Transverse colon (tissue), 4 donors: ENCODE results near the gene ACD. TPM values are rescaled to one million over a fixed set of nuclear protein-coding genes. Genes with fewer than 3 reads are reported as not detected.

Experiments
- DNase-seq: peaks from one replicate; pipeline ENCODE4 v3.0.0-alpha.2; 2019
- H3K27ac ChIP-seq, 4 donors: fragments of 200-600 bp; sonication (generic); 2 replicates each; pipeline ENCODE4 v1.5.1; 2016 to 2018; ENCODE audit warnings: inconsistent platforms in 4 of 4
- H3K27me3 ChIP-seq: fragments of 200-600 bp; sonication (generic); 2 replicates; pipeline ENCODE4 v1.5.1; 2017; ENCODE audit warnings: inconsistent platforms
- H3K36me3 ChIP-seq, 4 donors: fragments of 200-600 bp; sonication (generic); 2 replicates each; pipeline ENCODE4 v1.5.1; 2017 to 2019; ENCODE audit warnings: inconsistent platforms in 4 of 4
- H3K4me1 ChIP-seq, 4 donors: fragments of 200-600 bp; sonication (generic); 2 replicates each; pipeline ENCODE4 v1.5.1; 2017 to 2020; ENCODE audit warnings: inconsistent platforms in 4 of 4
- H3K4me3 ChIP-seq, 4 donors: fragments of 200-600 bp; sonication (generic); 1 replicate in 1 of 4; 2 replicates in 3 of 4; pipeline versions ENCODE4 v1.5.1 to v1.6.1; 2017 to 2019; ENCODE audit warnings: inconsistent platforms in 4 of 4
- H3K9me3 ChIP-seq, 2 donors: fragments of 200-600 bp; sonication (generic); 2 replicates each; pipeline ENCODE4 v1.5.1; 2017 to 2019; ENCODE audit warnings: inconsistent platforms in 2 of 2
- EP300 ChIP-seq: sonication (generic); formaldehyde crosslinking; IDR thresholded peaks from one replicate; pipeline ENCODE4 v1.6.1; 2017; ENCODE audit warnings: antibody characterized with exemption, low read depth
- POLR2A ChIP-seq: fragments of 450-650 bp; IDR thresholded peaks from one replicate; pipeline ENCODE4 v1.6.1; 2016; ENCODE audit warnings: antibody characterized with exemption, mild to moderate bottlenecking, moderate library complexity
- POLR2AphosphoS5 ChIP-seq, 3 donors: sonication (generic); formaldehyde crosslinking; IDR thresholded peaks; one replicate each; pipeline ENCODE4 v1.6.1; 2016; ENCODE audit warnings: antibody characterized with exemption in 3 of 3
- WGBS, 2 donors: methylation state at CpG; one replicate each; pipeline ENCODE4 v1.1.5; 2018; ENCODE audit warnings: low coverage in 1 of 2; 5-methylcytosine and 5-hydroxymethylcytosine counted together
- in situ Hi-C, 4 donors: fragments of 200-750 bp; cut with MboI; loops; one replicate each; pipeline versions ENCODE4 v1.15.0 to v1.15.1; 2017; ENCODE audit warnings: low sequenced_read_pairs in 3 of 4, low pct_ligation_motif_present in 1 of 4, low pct_unique_long_range_greater_than_20kb in 1 of 4
- intact Hi-C: fragments of 100-400 bp; cut with DNase I; formaldehyde crosslinking; loops from one replicate; pipeline ENCODE4 v1.15.1; 2023; ENCODE audit warnings: low total_unique reads
- total RNA-seq, 4 donors: library from RNA; depleted of rRNA; stranded (reverse); fragments of >200 nt; gene quantifications; one replicate each; pipeline ENCODE4 v1.1.0, GENCODE V29; 2016
- TF ChIP-seq, protein P1 (sequence below), 5 experiments: fragments of 200-600 bp in 3 of 5; fragments of 450-650 bp in 2 of 5; sonication (generic) in 3 of 5; IDR thresholded peaks; 1 replicate in 2 of 5; 2 replicates in 3 of 5; pipeline ENCODE4 v1.5.1; 2016 to 2017; ENCODE audit warnings: antibody characterized with exemption in 5 of 5, inconsistent platforms in 3 of 5, mild to moderate bottlenecking in 2 of 5, moderate library complexity in 1 of 5

Gene ACD
- total RNA-seq, 4 donors from 2014 or later = 2.0 to 76.3 (median 15.7) TPM

DNA sequence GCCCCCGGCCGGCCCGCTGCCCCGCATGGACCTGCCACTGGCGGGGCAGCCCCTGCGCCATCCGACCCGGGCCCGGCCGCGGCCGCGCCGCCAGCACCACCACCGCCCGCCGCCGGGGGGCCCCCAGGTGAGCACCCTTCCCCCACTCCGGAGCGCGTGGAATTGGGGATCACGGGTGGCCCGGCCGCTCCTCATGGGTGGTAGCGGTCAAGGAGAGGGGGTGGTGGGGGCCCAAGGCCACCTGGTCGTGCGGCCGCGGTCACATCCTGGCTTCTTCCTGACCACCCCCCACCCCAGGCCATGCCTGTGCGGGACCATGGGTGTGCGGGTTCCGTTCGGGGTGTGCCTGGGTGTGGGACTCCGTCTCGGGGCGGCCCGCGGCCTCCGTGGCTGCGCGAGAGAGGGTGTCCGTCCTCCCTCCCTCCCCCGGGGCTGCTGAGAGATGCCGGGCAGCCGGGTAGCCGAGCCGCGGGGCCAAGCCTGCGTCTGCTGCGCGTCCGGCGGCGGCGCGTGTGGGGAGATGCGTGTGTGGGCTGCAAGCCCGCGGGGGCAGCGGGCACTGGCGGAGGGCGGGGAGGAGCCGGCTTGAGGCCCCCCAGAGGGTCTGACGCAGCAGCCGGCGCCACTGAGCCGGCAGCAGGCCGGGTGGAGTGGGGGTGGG lies 6.8 kb downstream of the ACD start:
- TF ChIP-seq POLR2AphosphoS5 (IDR thresholded peaks at IDR 0.05) (no peak), POLR2A (no peak), EP300 (no peak)
- TF ChIP-seq, protein P1, sequence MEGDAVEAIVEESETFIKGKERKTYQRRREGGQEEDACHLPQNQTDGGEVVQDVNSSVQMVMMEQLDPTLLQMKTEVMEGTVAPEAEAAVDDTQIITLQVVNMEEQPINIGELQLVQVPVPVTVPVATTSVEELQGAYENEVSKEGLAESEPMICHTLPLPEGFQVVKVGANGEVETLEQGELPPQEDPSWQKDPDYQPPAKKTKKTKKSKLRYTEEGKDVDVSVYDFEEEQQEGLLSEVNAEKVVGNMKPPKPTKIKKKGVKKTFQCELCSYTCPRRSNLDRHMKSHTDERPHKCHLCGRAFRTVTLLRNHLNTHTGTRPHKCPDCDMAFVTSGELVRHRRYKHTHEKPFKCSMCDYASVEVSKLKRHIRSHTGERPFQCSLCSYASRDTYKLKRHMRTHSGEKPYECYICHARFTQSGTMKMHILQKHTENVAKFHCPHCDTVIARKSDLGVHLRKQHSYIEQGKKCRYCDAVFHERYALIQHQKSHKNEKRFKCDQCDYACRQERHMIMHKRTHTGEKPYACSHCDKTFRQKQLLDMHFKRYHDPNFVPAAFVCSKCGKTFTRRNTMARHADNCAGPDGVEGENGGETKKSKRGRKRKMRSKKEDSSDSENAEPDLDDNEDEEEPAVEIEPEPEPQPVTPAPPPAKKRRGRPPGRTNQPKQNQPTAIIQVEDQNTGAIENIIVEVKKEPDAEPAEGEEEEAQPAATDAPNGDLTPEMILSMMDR (IDR thresholded peaks at IDR 0.05) = peak in 1 of 5 experiments; percentile 13
- Histone ChIP-seq H3K36me3 (no peaks in the 10 kb centered on the region), H3K27ac (no peak overlapping the region), H3K4me1 (peaks cover 6 to 15% (median 10%) of the 10 kb centered on the region in 4 donors), H3K4me3 (peak overlapping the region in 3 of 4 donors; percentile 14 to 43 (median 22)), H3K27me3 (peaks cover 75% of the 10 kb centered on the region), H3K9me3 (no peaks in the 10 kb centered on the region)
- DNase-seq = no peak
- in situ Hi-C loops (loop anchor here in 2 of 4 donors (25.0 kb wide), 1 partner anchor 91 kb away; the partner anchor contains the start of gene CTCF (in 2 of the 2)), intact Hi-C loops (no loop called here)
- WGBS, 2 donors = 22% methylated on average over 33 of the region's 68 CpGs; no CpG with 5 or more reads in 1 of the 2 donors

DNA sequence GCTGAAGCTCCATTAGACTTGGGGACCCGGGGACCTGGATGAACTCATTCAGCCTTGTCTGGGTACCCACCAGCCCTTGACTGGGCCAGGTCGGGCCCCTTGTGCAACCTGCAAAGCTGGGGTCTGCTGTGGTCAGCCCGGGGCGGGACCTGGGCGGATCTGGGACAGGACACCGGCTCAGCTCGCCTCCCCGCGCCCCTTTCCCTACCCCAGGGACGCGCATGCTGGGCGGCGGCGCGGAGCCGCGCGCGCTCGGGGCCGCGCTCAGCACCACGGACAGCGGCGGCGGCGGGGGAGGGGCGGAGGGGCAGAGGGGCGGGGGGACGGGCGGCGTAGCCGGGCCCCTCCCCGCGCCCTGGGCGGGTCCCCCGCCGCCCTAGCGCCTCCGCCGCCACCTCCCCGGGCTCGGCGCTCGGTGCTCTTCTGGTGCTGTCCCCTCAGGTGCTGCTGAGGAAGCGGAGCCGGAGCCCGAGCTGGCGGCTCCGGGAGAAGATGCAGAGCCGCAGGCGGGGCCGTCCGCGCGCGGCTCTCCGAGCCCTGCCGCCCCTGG lies 7.4 kb downstream of the ACD start:
- intact Hi-C loops = no loop called here
- Histone ChIP-seq H3K36me3 (no peaks in the 10 kb centered on the region), H3K4me1 (peaks cover 6 to 18% (median 10%) of the 10 kb centered on the region in 4 donors), H3K27ac (no peak overlapping the region), H3K4me3 (peak overlapping the region in 3 of 4 donors; percentile 14 to 43 (median 22)), H3K27me3 (peaks cover 81% of the 10 kb centered on the region), H3K9me3 (no peaks in the 10 kb centered on the region)
- no peak for DNase-seq
- WGBS, 2 donors = 10% methylated on average over 14 of the region's 59 CpGs; no CpG with 5 or more reads in 1 of the 2 donors
- TF ChIP-seq POLR2AphosphoS5 (IDR thresholded peaks at IDR 0.05) (no peak), EP300 (no peak), POLR2A (no peak)
- TF ChIP-seq, protein P1 (IDR thresholded peaks at IDR 0.05) = no peak
- in situ Hi-C loops = loop anchor here in 2 of 4 donors (25.0 kb wide), 1 partner anchor 90 kb away; the partner anchor contains the start of gene CTCF (in 2 of the 2)

DNA sequence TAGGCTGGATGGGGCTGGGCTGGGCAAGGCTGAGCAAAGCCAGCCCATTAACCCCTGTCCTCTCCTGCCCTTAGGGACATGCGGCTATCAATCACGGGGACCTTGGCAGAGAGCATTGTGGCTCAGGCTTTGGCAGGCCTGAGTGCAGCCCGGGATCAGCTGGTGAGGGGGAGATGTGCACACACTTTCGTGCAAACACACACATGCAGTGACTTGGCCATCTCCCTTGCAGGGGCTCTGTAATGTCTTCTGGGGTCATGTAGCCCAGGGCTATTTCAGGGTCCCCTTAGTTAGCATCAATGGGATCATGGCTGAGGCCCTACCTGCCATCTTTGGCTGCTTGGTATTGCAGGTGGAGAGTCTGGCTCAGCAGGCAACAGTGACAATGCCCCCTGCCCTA lies 8.2 kb downstream of the ACD start:
- in situ Hi-C loops = loop anchor here in 2 of 4 donors (25.0 kb wide), 1 partner anchor 90 kb away; the partner anchor contains the start of gene CTCF (in 2 of the 2)
- TF ChIP-seq, protein P1 (IDR thresholded peaks at IDR 0.05) = no peak
- TF ChIP-seq EP300 = no peak
- no peak for TF ChIP-seq POLR2AphosphoS5 (IDR thresholded peaks at IDR 0.05)
- TF ChIP-seq POLR2A = no peak
- no peak overlapping the region for H3K27ac ChIP-seq
- H3K4me3 ChIP-seq = no peak overlapping the region
- DNase-seq = no peak
- no peaks in the 10 kb centered on the region for H3K9me3 ChIP-seq
- H3K27me3 ChIP-seq = peaks cover 89% of the 10 kb centered on the region
- H3K36me3 ChIP-seq = no peaks in the 10 kb centered on the region
- H3K4me1 ChIP-seq = peaks cover 6 to 18% (median 10%) of the 10 kb centered on the region in 4 donors
- intact Hi-C loops = no loop called here
- 69% methylated on average over 4 of the region's 4 CpGs; no CpG with 5 or more reads in 1 of the 2 donors for WGBS, 2 donors

DNA sequence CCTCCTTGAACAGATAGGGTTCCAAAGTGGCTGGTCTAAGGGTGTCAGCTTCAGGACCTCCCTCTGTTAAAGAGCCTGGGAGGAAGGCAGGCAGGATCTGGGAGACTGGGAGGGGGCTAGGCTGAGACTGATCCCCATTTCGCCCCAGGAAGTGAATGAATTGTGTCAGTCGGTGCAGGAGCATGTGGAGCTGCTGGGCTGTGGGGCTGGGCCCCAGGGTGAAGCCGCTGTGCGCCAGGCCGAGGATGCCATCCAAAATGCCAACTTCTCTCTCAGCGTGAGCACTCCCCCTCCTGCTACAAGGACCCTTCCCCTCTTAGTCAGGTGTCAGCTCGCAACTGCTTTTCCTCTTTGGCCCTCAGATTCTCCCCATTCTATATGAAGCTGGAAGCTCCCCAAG lies 9.0 kb downstream of the ACD start:
- H3K36me3 ChIP-seq = no peaks in the 10 kb centered on the region
- H3K27me3 ChIP-seq = peaks cover 97% of the 10 kb centered on the region
- H3K4me1 ChIP-seq = peaks cover 6 to 18% (median 10%) of the 10 kb centered on the region in 4 donors
- 93% methylated on average over 7 of the region's 7 CpGs; no CpG with 5 or more reads in 1 of the 2 donors for WGBS, 2 donors
- no peak for TF ChIP-seq POLR2A
- no peak for TF ChIP-seq EP300
- intact Hi-C loops (no loop called here), in situ Hi-C loops (loop anchor here in 2 of 4 donors (25.0 kb wide), 1 partner anchor 89 kb away; the partner anchor contains the start of gene CTCF (in 2 of the 2))
- H3K9me3 ChIP-seq = no peaks in the 10 kb centered on the region
- H3K4me3 ChIP-seq = no peak overlapping the region
- DNase-seq = no peak
- no peak overlapping the region for H3K27ac ChIP-seq
